Erythroblast (primary cell): Measurements from ENCODE around the gene PHLPP2.

Experiments used
- GATA1 ChIP-seq: IDR thresholded peaks from 2 replicates; pipeline ENCODE4 v1.6.1; 2011; ENCODE audit warnings: low read depth, mild to moderate bottlenecking, control low read depth, low read length, moderate library complexity
- POLR2A ChIP-seq: IDR thresholded peaks from 2 replicates; pipeline ENCODE4 v1.6.1; 2011; ENCODE audit warnings: mild to moderate bottlenecking, low read length

- TF ChIP-seq POLR2A, result no peak
- no peak for TF ChIP-seq GATA1
These were observed 76.3 kb downstream of the PHLPP2 start for GRCh38 chr16:71648162-71648561.
